SK-N-SH treated with all-trans-retinoic acid at 6 μM for 48 hours (cell line): ENCODE results near the gene ARFRP1.

ENCODE experiments used
- ARNTL ChIP-seq: fragments of 450-650 bp; formaldehyde crosslinking; IDR thresholded peaks from 2 replicates; pipeline ENCODE4 v1.5.0; 2020; ENCODE audit warnings: low read depth, mild to moderate bottlenecking, moderate library complexity, borderline replicate concordance
- BACH2 ChIP-seq: fragments of 250-450 bp; sonication (Bioruptor Pico); IDR thresholded peaks from 2 replicates; pipeline ENCODE4 v1.9.0; 2021; ENCODE audit warnings: mild to moderate bottlenecking, borderline replicate concordance
- CSDC2 ChIP-seq: fragments of 250-450 bp; sonication (Bioruptor Pico); IDR thresholded peaks from 2 replicates; pipeline ENCODE4 v1.5.0; 2020; ENCODE audit warnings: mild to moderate bottlenecking, moderate library complexity
- CSRNP3 ChIP-seq: fragments of 250-450 bp; sonication (Bioruptor Pico); IDR thresholded peaks from 2 replicates; pipeline ENCODE4 v1.5.1; 2021; ENCODE audit warnings: mild to moderate bottlenecking, moderate library complexity
- OSR1 ChIP-seq: fragments of 250-450 bp; sonication (Bioruptor Pico); IDR thresholded peaks from 2 replicates; pipeline ENCODE4 v1.8.0; 2022; ENCODE audit warnings: moderate library complexity, mild to moderate bottlenecking, inconsistent platforms
- PPARA ChIP-seq: fragments of 250-450 bp; sonication (Bioruptor Pico); IDR thresholded peaks from 2 replicates; pipeline ENCODE4 v1.5.0; 2020; ENCODE audit warnings: mild to moderate bottlenecking, borderline replicate concordance
- TSHZ2 ChIP-seq: fragments of 250-450 bp; sonication (Bioruptor Pico); IDR thresholded peaks from 2 replicates; pipeline ENCODE4 v1.5.0; 2020; ENCODE audit warnings: mild to moderate bottlenecking, moderate library complexity
- ZNF70 ChIP-seq: fragments of 450-650 bp; formaldehyde crosslinking; IDR thresholded peaks from 2 replicates; pipeline ENCODE4 v1.5.0; 2020; ENCODE audit warnings: mild to moderate bottlenecking, moderate library complexity

GRCh38 chr20:63752411-63753101, 44.8 kb upstream of the ARFRP1 start:
- TF ChIP-seq CSRNP3, result no peak
- TF ChIP-seq TSHZ2 (CRISPR knock-in tag), result no peak
- TF ChIP-seq ZNF70 (CRISPR knock-in tag), result no peak
- TF ChIP-seq PPARA, result no peak
- no peak for TF ChIP-seq BACH2 (CRISPR knock-in tag)
- TF ChIP-seq ARNTL (CRISPR knock-in tag), result no peak
- no peak for TF ChIP-seq CSDC2 (CRISPR knock-in tag)
- TF ChIP-seq OSR1 (CRISPR knock-in tag), result no peak
